Aorta (tissue), 5 donors: ENCODE measurements around the gene SLC22A31. TPM values are rescaled to one million over a fixed set of nuclear protein-coding genes. Genes with fewer than 3 reads are reported as not detected.
"Not testable (repeated sequence)": the region's sequence is repeated elsewhere in the genome, so short reads cannot be mapped to it uniquely, and the experiment has no call there.

Experiments used
- ATAC-seq: fragments of 200-7000 bp; cut with Tn5 transposase; one replicate; pipeline ENCODE4 v1.9.1; 2022; ENCODE audit warnings: moderate library complexity; ENCODE audit not compliant: low FRiP score
- DNase-seq, 2 donors: peaks; one replicate each; pipeline ENCODE4 v3.0.0-alpha.2; 2020
- H3K27ac ChIP-seq, 2 donors: one replicate each; pipeline ENCODE4 v1.5.1; 2013; ENCODE audit warnings: low read length in 2 of 2, mild to moderate bottlenecking in 2 of 2, moderate library complexity in 2 of 2, control low read depth in 1 of 2, inconsistent platforms in 1 of 2, low read depth in 1 of 2
- H3K27me3 ChIP-seq, 2 donors: one replicate each; pipeline ENCODE4 v1.6.1; 2013; ENCODE audit warnings: control low read depth in 1 of 2, low read length in 1 of 2, mild to moderate bottlenecking in 1 of 2, moderate library complexity in 1 of 2; ENCODE audit not compliant: insufficient read depth in 2 of 2, control insufficient read depth in 1 of 2
- H3K36me3 ChIP-seq, 2 donors: one replicate each; pipeline ENCODE4 v1.6.1; 2013; ENCODE audit warnings: control low read depth in 1 of 2, low read length in 1 of 2, mild to moderate bottlenecking in 1 of 2; ENCODE audit not compliant: insufficient read depth in 2 of 2, control insufficient read depth in 1 of 2
- H3K4me1 ChIP-seq, 2 donors: one replicate each; pipeline ENCODE4 v1.6.1; 2013; ENCODE audit warnings: low read length in 2 of 2, control low read depth in 1 of 2, mild to moderate bottlenecking in 1 of 2, moderate library complexity in 1 of 2; ENCODE audit not compliant: insufficient read depth in 2 of 2, control insufficient read depth in 1 of 2
- H3K4me3 ChIP-seq, 2 donors: one replicate each; pipeline ENCODE4 v1.5.1; 2013; ENCODE audit warnings: low read length in 2 of 2, control low read depth in 1 of 2, mild to moderate bottlenecking in 1 of 2
- H3K9me3 ChIP-seq: one replicate; pipeline ENCODE4 v1.6.1; 2013; ENCODE audit warnings: mild to moderate bottlenecking, low read length; ENCODE audit not compliant: control insufficient read depth
- WGBS, 2 donors: extraction: QIAGEN DNeasy Blood & Tissue Kit; methylation state at CpG; one replicate each; pipeline ENCODE4 v1.1.7; 2013; 5-methylcytosine and 5-hydroxymethylcytosine counted together
- intact Hi-C, 2 donors: fragments of 100-400 bp; cut with DNase I; formaldehyde crosslinking; loops; one replicate each; pipeline versions ENCODE4 v1.14.2 to v1.15.0; 2022
- long read RNA-seq, 2 donors: library from polyadenylated mRNA; unstranded; transcript quantifications; one replicate each; pipeline ENCODE4 v2.0.0, GENCODE V29; 2020 to 2021
- polyA plus RNA-seq, 2 donors: library from polyadenylated mRNA; stranded (reverse); fragments of 200-250 nt; gene quantifications; one replicate each; pipeline ENCODE4 v1.2.3, GENCODE V29; 2013
- total RNA-seq, 2 donors: library from RNA; stranded (reverse); fragmentation: NEBNext Ultra II Directional; extraction: Animal tissue kit (Norgen Biotek cat#: 25700); gene quantifications; one replicate each; pipeline ENCODE4 v1.2.1, GENCODE V29; 2021
- donor health status: healthy with polysubstance abuse.
- donor health status: Bipolar disorder and iron deficiency.
- donor health status: DM: no; HTN: no; CAD: no.
- donor health status: DM: no; HTN: no; CAD: no.
- donor health status: DM: yes; HTN: yes; CAD: no.

Gene SLC22A31
- total RNA-seq (1 to 10 TPM in 1 of 2 donors, not detected in 1; 4.0 TPM), polyA plus RNA-seq (1 to 10 TPM in 1 of 2 donors, under 1 TPM in 1; 0.75 to 2.9 TPM)
- long read RNA-seq, donor 1 = 0 reads
- long read RNA-seq, donor 2, partial matches to known transcripts = 0 of 1 reads
- long read RNA-seq, donor 2, other reads (novel, unspliced or antisense) = 1 of 1 reads

DNA sequence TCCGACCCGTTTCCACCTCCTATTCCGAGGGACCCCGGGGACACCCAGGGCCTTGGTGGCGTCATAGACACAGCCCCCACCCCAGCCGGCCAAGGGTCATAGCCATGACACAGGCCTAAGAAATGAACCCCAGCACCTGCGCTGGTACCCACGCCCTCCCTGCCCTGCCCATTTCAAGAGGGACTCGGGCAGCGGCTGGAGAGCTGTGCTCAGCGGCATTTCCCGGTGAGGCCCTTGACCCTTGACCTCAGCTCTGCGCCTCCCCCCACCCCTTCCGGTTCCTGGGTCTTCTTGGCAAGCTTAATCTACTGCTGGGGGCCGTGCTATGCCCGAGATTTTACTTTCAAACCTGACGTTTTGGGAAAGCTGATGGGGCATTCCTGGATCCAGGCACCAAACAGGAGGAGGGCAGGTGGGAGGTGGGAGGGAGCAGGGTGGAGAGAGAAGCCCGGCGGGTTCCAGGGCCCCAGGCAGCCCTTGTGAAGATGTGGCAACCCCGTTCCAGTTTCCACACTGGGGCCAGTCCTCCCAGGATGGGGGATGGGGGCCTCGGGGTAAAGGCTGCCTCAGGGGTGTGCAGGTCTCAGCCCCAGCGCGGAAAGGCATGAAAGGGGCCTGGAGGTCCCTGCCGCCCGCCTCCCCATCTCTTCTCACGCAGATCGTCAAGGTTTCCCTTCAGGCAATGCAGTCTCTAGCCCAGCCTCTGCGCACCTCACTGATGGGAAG, at the start of gene SLC22A31:
TSS of gene SLC22A31 (minus strand) at position 414 of the 726 bp plus-strand sequence. CDS start at position 378, 36 bp downstream.
- Histone ChIP-seq H3K27me3 (no peaks in the 10 kb centered on the region), H3K4me1 (no peaks in the 10 kb centered on the region), H3K27ac (no peak within 1 kb of the TSS), H3K9me3 (no peaks in the 10 kb centered on the region), H3K4me3 (no peak within 1 kb of the TSS), H3K36me3 (no peaks in the 10 kb centered on the region)
- 15 to 16% methylated on average over 27 to 28 of the region's 28 CpGs for WGBS, 2 donors
- DNase-seq (peak; percentile 44 to 73), ATAC-seq (no peak)
- intact Hi-C loops = no loop called here

DNA sequence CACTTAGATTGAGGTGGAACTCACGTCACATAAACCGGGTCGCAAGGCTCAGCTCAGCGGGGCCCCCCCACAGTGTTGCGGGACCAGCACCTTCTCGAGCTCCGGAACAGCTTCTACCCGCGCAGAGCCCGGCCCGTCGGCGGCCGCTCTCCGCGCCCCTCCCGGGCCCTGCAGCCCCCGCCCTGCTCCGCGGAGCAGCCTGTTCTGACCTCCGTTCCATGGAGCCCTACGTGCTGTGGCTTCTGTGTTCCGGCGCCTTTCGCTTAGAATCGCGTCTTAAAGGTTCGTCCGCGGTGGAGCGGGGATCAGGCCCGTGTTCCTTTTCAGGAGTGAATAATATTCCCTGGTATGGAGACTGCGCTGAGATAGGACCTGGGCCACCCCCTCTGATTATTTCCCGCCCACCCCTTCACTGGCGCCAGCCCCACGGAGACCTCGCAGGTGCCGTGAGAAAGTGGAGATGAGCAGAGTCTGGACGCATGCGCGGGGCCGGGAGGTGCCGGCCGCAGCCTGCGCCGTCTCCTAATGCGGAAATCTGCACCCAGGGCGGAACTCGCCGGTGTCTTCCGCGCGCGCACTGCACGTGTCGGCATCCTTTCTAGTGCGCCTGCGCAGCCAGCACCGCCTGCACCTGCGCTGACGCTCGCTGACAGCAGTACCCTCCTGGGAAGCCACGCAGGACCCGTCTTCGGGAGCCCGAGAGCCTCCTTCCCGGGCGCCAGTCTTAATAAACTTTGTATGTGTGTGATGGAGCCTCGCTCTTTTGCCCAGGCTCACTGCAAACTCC, 48.1 kb upstream of the SLC22A31 start:
- ATAC-seq (no peak), DNase-seq (no peak)
- intact Hi-C loops = loop anchor here (10.0 kb wide), 3 partner anchors 56 to 316 kb away; partner anchors contain the start of gene RPL13 (in 1 of the 2)
- H3K36me3 ChIP-seq = no peaks in the 10 kb centered on the region
- H3K4me3 ChIP-seq = no peak overlapping the region
- WGBS, 2 donors = 53 to 55% methylated on average over 69 of the region's 69 CpGs
- no peaks in the 10 kb centered on the region for H3K9me3 ChIP-seq
- no peaks in the 10 kb centered on the region for H3K4me1 ChIP-seq
- no peak overlapping the region for H3K27ac ChIP-seq
- no peaks in the 10 kb centered on the region for H3K27me3 ChIP-seq

DNA sequence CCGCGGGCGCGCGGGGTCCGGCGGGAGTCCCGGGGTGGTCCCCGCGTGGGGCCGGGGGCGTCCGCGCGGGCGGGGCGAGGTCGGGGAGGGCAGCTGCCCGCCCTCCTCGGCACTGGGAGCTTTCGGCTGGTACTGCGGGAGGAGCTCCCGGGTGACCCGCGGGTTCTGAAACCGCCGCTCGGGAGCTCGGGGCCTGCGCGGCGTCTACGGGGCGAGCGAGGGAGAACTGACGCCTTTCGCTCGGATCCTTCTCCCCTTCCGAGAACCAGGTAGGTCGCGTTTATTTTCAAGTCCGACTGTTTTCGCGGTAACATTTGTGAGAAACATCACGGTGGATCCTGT, 47.4 kb upstream of the SLC22A31 start:
- not testable (repeated sequence) for H3K27ac ChIP-seq, H3K9me3 ChIP-seq, H3K27me3 ChIP-seq, H3K36me3 ChIP-seq, DNase-seq, ATAC-seq, H3K4me1 ChIP-seq
- H3K4me3 ChIP-seq = peak overlapping the region in 1 of 2 donors; percentile 10
- WGBS, 2 donors = 2% methylated on average over 30 to 45 of the region's 45 CpGs
- intact Hi-C loops = loop anchor here (10.0 kb wide), 3 partner anchors 57 to 317 kb away; partner anchors contain the start of gene RPL13 (in 1 of the 2)

DNA sequence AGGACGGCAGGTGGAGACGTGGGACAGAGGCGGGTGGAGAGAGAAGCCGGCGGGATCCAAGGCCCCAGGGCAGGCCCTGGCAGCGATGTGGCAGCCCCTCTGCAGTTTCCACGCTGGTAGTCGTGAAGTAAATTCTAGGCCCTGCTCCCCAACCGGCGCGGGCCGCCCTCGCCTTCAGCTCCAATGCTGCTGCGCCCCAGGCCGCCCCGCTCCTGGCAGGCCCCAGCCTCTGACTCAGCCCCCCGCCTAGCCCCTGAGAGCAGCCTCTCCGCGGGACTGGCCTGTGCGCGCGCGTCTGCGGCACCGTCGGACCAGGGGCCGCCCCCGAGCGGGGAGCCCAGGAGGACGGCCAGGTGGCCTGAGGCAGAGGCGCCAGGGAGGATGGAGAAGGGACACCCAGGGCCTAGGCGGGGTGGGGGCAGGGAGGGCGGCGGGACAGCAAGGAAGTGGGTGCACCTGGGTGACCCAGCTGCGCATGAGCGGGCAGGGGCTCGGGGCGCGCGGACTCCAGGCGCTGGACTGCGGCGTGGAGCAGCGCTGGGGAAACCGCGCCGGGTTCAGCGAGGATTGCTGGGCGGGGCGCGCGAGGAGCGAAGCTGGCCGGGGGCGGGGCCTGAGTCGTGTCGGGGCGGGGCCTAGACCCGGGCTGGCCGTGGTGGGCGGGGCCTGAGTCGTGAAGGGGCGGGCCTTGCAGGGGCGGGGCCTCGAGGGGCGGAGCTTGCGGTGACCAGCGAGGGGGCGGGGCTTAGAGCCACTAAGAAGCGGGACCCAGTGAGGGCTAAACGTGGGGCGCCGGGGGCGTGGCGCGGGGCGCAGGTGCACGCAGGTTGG, 46.8 kb upstream of the SLC22A31 start:
- WGBS, 2 donors = 2% methylated on average over 55 to 78 of the region's 78 CpGs
- Histone ChIP-seq H3K36me3 (no peaks in the 10 kb centered on the region), H3K4me3 (peak overlapping the region; percentile 10 to 13), H3K27ac (no peak overlapping the region), H3K9me3 (no peaks in the 10 kb centered on the region), H3K4me1 (no peaks in the 10 kb centered on the region), H3K27me3 (no peaks in the 10 kb centered on the region)
- DNase-seq = peak; percentile 91 to 96
- peak; percentile 97 for ATAC-seq
- intact Hi-C loops = loop anchor here (10.0 kb wide), 3 partner anchors 58 to 318 kb away; partner anchors contain the start of gene RPL13 (in 1 of the 2)

DNA sequence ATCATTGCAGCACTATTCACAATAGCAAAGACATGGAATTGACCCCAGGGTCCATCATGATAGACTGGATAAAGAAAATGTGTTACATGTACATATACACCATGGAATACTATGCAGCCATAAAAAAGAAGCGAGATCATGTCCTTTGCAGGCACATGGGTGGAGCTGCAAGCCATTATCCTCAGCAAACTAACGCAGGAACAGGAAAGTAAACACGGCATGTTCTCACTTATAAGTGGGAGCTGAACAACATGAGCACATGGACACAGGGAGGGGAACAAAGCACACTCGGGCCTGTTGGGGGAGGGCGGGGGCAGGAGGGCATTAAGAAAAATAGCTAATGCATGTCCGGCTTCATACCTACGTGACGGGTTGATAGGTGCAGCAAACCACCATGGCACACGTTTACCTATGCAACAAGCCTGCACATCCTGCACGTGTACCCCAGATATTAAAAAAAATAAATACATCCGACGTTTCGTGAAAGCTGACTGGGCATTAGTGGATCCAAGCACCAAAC, 46.1 kb upstream of the SLC22A31 start:
- H3K27me3 ChIP-seq = no peaks in the 10 kb centered on the region
- H3K36me3 ChIP-seq = no peaks in the 10 kb centered on the region
- H3K4me1 ChIP-seq = no peaks in the 10 kb centered on the region
- no peak overlapping the region for H3K4me3 ChIP-seq
- H3K27ac ChIP-seq = no peak overlapping the region
- DNase-seq (peak in 1 of 2 donors; percentile 11), ATAC-seq (no peak)
- H3K9me3 ChIP-seq = no peaks in the 10 kb centered on the region
- WGBS, 2 donors = 56% methylated on average over 13 of the region's 13 CpGs
- intact Hi-C loops = loop anchor here (10.0 kb wide), 3 partner anchors 58 to 318 kb away; partner anchors contain the start of gene RPL13 (in 1 of the 2)

DNA sequence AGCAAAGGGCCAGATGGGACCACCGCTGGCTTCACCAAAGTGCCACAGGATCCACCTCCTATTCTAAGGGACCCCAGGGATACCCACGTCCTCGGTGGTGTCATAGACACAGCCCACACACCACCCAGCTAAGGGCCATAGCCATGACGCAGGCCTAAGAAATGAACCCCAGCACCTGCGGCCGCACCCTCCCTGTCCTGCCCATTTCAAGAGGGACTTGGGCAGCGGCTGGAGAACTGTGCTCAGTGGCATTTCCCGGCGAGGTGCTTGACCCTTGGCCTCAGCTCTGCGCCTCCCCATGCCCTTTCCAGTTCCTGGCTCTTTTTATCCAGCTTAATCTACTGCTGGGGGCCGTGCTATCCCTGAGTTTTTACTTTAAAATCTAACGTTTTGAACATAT, 44.4 kb upstream of the SLC22A31 start:
- no peak overlapping the region for H3K4me3 ChIP-seq
- H3K27me3 ChIP-seq = no peaks in the 10 kb centered on the region
- no peak overlapping the region for H3K27ac ChIP-seq
- ATAC-seq = no peak
- intact Hi-C loops = loop anchor here (10.0 kb wide), 3 partner anchors 60 to 320 kb away; partner anchors contain the start of gene RPL13 (in 1 of the 2)
- no peaks in the 10 kb centered on the region for H3K36me3 ChIP-seq
- 61 to 62% methylated on average over 12 of the region's 12 CpGs for whole genome bisulfite sequencing, 2 donors
- H3K4me1 ChIP-seq = no peaks in the 10 kb centered on the region
- DNase-seq = peak in 1 of 2 donors; percentile 14
- no peaks in the 10 kb centered on the region for H3K9me3 ChIP-seq

DNA sequence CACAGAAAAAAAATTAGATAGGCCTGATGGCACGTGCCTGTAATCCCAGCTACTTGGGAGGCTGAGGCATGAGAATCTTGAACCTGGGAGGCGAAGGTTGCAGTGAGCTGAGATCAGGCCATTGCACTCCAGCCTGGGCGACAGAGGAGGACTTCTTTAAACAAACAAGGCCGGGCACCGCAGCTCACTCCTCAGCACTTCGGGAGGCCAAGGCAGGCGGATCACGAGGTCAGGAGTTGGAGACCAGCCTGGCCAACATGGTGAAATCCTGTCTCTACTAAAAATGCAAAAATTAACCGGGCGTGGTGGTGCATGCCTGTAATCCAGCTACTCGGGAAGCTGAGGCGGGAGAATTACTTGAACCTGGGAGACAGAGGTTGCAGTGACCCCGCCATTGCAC, 43.9 kb upstream of the SLC22A31 start:
- H3K4me3 ChIP-seq, H3K36me3 ChIP-seq, H3K27me3 ChIP-seq, DNase-seq, ATAC-seq, H3K9me3 ChIP-seq, H3K27ac ChIP-seq, H3K4me1 ChIP-seq: not testable (repeated sequence)
- 69 to 70% methylated on average over 13 of the region's 13 CpGs for WGBS, 2 donors
- intact Hi-C loops = loop anchor here (10.0 kb wide), 3 partner anchors 61 to 321 kb away; partner anchors contain the start of gene RPL13 (in 1 of the 2)

DNA sequence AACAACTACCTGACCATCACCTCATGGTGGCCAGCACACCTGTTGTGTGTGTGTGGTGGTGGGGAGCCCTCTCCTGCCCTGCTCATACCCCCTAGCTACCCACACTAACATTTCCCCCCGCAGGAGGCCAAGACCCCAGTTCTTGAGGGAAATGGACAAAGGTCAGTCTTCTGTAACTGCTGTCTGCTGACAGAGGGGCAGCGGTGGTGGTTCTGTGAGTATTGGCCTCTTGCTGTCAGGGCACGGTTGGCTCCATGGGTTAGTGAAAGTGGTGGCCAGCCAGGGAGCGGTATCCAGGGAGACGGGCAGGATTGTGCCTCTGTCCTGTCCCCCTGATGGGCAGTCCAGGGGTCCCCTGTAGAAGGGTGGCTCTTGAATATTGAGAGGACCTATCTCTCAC, 43.3 kb upstream of the SLC22A31 start:
- no peak for ATAC-seq
- no peak for DNase-seq
- no peaks in the 10 kb centered on the region for H3K36me3 ChIP-seq
- H3K9me3 ChIP-seq = no peaks in the 10 kb centered on the region
- 71 to 79% methylated on average over 5 of the region's 5 CpGs for WGBS, 2 donors
- no peaks in the 10 kb centered on the region for H3K27me3 ChIP-seq
- no peak overlapping the region for H3K27ac ChIP-seq
- intact Hi-C loops = loop anchor here (10.0 kb wide), 3 partner anchors 61 to 321 kb away; partner anchors contain the start of gene RPL13 (in 1 of the 2)
- H3K4me3 ChIP-seq = no peak overlapping the region
- no peaks in the 10 kb centered on the region for H3K4me1 ChIP-seq
